Measurements from ENCODE around the gene BPIFB6. TPM values are rescaled to one million over a fixed set of nuclear protein-coding genes. Genes with fewer than 3 reads are reported as not detected.

The BPIFB6 gene
- total and polyA plus RNA-seq, 10 of the 15 experiments (the other 5 are each of a cell fraction or from before 2014, with no cell fraction given) = not detected

DNA sequence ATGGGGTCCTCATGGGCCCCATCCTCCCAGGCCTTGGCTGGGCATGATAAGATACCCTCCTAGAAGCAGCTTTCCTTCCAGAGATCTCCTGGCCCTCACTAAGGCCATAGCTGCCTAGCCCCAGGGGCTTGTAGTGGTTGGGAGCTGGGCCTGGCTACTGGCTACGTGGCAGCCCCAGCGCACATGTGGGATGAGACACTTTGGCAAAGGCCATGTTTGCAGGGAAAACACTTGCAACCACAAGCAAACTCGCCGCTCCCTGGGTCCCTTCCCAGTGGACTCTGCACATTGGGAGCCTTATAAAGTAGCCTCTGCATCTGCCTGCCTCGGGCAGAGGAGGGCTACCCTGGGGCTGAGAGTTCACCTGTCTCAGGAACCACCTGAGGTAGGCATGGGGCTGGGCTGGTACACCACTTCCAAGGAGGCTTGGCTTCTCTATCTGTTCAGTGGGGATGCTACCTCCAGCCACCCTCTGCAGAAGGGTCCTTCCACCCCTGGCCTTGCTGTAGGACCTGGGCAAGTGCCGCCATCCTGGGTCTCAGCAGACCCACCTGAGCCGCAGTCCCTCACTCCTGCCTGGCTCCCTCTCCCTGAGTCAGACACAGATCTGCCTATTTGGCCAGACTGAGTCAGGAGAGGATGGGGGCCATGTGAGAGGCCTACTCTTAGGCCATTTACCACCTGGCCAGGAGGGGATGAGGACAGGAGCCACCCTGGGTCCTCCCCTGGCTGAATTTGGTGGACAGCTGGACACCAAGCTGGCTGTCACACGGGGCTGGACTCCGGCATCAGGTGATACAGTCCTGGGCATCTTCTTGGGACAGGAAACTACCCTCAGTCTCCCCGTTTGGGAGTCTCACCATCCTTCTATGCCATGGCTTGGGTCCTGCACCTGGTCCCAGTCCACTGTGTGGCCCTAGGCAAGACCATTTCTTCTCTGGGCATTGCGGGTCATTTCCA, 23.8 kb upstream of the BPIFB6 start, which contains the start of gene BPIFB2:
BPIFB2 (plus strand) TSS at position 329 of the 960 bp plus-strand sequence. CDS start 871 bp downstream, outside the sequence.
- in situ Hi-C loops (cut with MboI) = no loop called here
- no peak for ATAC-seq
- RAD21 ChIA-PET (ENCODE audit: unreplicated experiment) = no interaction called here
- SMC1A ChIA-PET (ENCODE audit: uncharacterized antibody, unreplicated experiment) = no interaction called here
- FAIRE-seq = no peak
- H3K79me2 ChIP-seq (ENCODE audit: control insufficient read depth, insufficient read depth, low read length) = no peaks in the 10 kb centered on the region
- H3K4me3 ChIP-seq = no peak within 1 kb of the TSS
- H3K9ac ChIP-seq (ENCODE audit: control insufficient read depth, insufficient read depth, low read length) = no peak within 1 kb of the TSS
- WGBS (ENCODE audit: insufficient coverage, insufficient replicate concordance, low lambda C conversion rate, missing lambda C conversion rate) = 43% methylated on average over 11 of the region's 11 CpGs
- no peaks in the 10 kb centered on the region for H3K36me3 ChIP-seq (ENCODE audit: control insufficient read depth in 2 of 2, insufficient read depth in 2 of 2, low read length in 1 of 2)
- BruUV-seq (replicated peaks) = no TSS peak
- POLR2A ChIA-PET = no interaction called here
- CTCF ChIA-PET = no interaction called here
- DNase-seq (ENCODE audit: low read depth, low spot score) = no peak
- no peak within 1 kb of the TSS for H3K27ac ChIP-seq (ENCODE audit: control insufficient read depth, insufficient read depth)
- TF ChIP-seq, protein P1, sequence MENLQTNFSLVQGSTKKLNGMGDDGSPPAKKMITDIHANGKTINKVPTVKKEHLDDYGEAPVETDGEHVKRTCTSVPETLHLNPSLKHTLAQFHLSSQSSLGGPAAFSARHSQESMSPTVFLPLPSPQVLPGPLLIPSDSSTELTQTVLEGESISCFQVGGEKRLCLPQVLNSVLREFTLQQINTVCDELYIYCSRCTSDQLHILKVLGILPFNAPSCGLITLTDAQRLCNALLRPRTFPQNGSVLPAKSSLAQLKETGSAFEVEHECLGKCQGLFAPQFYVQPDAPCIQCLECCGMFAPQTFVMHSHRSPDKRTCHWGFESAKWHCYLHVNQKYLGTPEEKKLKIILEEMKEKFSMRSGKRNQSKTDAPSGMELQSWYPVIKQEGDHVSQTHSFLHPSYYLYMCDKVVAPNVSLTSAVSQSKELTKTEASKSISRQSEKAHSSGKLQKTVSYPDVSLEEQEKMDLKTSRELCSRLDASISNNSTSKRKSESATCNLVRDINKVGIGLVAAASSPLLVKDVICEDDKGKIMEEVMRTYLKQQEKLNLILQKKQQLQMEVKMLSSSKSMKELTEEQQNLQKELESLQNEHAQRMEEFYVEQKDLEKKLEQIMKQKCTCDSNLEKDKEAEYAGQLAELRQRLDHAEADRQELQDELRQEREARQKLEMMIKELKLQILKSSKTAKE (IDR thresholded peaks at IDR 0.05; ENCODE audit: low read depth, poor library complexity, severe bottlenecking) = no peak
- TF ChIP-seq SRF (IDR thresholded peaks at IDR 0.05; ENCODE audit: low read depth in 2 of 2, low read length in 2 of 2) = no peak
- TF ChIP-seq USF2 (IDR thresholded peaks at IDR 0.05; ENCODE audit: borderline replicate concordance, low read depth, low read length) = no peak
- TF ChIP-seq PAX5 (IDR thresholded peaks at IDR 0.05; ENCODE audit: borderline replicate concordance, low read depth, low read length) = no peak
- TF ChIP-seq POLR2AphosphoS5 (IDR thresholded peaks at IDR 0.05; ENCODE audit: low read length) = no peak
- no peak for TF ChIP-seq MEF2B (IDR thresholded peaks at IDR 0.05; ENCODE audit: partially characterized antibody, poor library complexity, severe bottlenecking)
- TF ChIP-seq, protein P2, sequence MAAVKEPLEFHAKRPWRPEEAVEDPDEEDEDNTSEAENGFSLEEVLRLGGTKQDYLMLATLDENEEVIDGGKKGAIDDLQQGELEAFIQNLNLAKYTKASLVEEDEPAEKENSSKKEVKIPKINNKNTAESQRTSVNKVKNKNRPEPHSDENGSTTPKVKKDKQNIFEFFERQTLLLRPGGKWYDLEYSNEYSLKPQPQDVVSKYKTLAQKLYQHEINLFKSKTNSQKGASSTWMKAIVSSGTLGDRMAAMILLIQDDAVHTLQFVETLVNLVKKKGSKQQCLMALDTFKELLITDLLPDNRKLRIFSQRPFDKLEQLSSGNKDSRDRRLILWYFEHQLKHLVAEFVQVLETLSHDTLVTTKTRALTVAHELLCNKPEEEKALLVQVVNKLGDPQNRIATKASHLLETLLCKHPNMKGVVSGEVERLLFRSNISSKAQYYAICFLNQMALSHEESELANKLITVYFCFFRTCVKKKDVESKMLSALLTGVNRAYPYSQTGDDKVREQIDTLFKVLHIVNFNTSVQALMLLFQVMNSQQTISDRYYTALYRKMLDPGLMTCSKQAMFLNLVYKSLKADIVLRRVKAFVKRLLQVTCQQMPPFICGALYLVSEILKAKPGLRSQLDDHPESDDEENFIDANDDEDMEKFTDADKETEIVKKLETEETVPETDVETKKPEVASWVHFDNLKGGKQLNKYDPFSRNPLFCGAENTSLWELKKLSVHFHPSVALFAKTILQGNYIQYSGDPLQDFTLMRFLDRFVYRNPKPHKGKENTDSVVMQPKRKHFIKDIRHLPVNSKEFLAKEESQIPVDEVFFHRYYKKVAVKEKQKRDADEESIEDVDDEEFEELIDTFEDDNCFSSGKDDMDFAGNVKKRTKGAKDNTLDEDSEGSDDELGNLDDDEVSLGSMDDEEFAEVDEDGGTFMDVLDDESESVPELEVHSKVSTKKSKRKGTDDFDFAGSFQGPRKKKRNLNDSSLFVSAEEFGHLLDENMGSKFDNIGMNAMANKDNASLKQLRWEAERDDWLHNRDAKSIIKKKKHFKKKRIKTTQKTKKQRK (IDR thresholded peaks at IDR 0.05; ENCODE audit: low read depth, low read length) = no peak
- no peak for TF ChIP-seq CHD1 (IDR thresholded peaks at IDR 0.05; ENCODE audit: low read depth, low read length)
- no peak for TF ChIP-seq NFYA (IDR thresholded peaks at IDR 0.05; ENCODE audit: borderline replicate concordance, low read depth, low read length)
- TF ChIP-seq IKZF2 (IDR thresholded peaks at IDR 0.05) = no peak
- no peak for TF ChIP-seq RFX5 (IDR thresholded peaks at IDR 0.05; ENCODE audit: low read depth, low read length)
- no peak for TF ChIP-seq NFXL1 (IDR thresholded peaks at IDR 0.05; ENCODE audit: borderline replicate concordance)
- TF ChIP-seq, protein P3, sequence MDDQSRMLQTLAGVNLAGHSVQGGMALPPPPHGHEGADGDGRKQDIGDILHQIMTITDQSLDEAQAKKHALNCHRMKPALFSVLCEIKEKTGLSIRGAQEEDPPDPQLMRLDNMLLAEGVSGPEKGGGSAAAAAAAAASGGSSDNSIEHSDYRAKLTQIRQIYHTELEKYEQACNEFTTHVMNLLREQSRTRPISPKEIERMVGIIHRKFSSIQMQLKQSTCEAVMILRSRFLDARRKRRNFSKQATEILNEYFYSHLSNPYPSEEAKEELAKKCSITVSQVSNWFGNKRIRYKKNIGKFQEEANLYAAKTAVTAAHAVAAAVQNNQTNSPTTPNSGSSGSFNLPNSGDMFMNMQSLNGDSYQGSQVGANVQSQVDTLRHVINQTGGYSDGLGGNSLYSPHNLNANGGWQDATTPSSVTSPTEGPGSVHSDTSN (IDR thresholded peaks at IDR 0.05; ENCODE audit: insufficient replicate concordance, low read depth, low read length) = no peak
- no peak within 1 kb of the TSS for H3K4me2 ChIP-seq (ENCODE audit: control insufficient read depth, insufficient read depth)
- H3K4me1 ChIP-seq (ENCODE audit: control insufficient read depth, insufficient read depth, low read length) = no peaks in the 10 kb centered on the region
- H3K27me3 ChIP-seq (replicated peaks in 1 of 2; ENCODE audit: control insufficient read depth in 2 of 2, insufficient read depth in 2 of 2, low read length in 1 of 2) = no peaks in the 10 kb centered on the region; a peak in 2 of 4 replicates
- H3K9me3 ChIP-seq (replicated peaks; ENCODE audit: control insufficient read depth, insufficient read depth, low read length) = no peaks in the 10 kb centered on the region; the same call in 2 of the 3 replicates
- no peak within 1 kb of the TSS for H2AFZ ChIP-seq (ENCODE audit: control insufficient read depth, low read depth, low read length)
- intact Hi-C loops (cut with micrococcal nuclease; ENCODE audit: unreplicated experiment) = no loop called here
- H4K20me1 ChIP-seq (ENCODE audit: control insufficient read depth, insufficient read depth) = no peaks in the 10 kb centered on the region

Data from GM12878 (cell line).